H1 (cell line): ENCODE results near the gene ZBTB22. TPM values are rescaled to one million over a fixed set of nuclear protein-coding genes. Genes with fewer than 3 reads are reported as not detected.
"Not testable (repeated sequence)": the region's sequence is repeated elsewhere in the genome, so short reads cannot be mapped to it uniquely, and the experiment has no call there.

Experiments used
- CTCF ChIA-PET: fragments of 300-600 bp; sonication (Branson Sonifier 250); formaldehyde crosslinking; loops from one replicate; lab custom pipeline; 2021; ENCODE audit not compliant: partially characterized antibody; lab: Charles Lee
- POLR2A ChIA-PET: fragments of 300-600 bp; sonication (Branson Sonifier 250); formaldehyde crosslinking; loops from one replicate; lab custom pipeline; 2021; ENCODE audit warnings: inconsistent platforms; ENCODE audit not compliant: partially characterized antibody; lab: Charles Lee
- DNase-seq, 2 experiments: peaks; one replicate each; pipeline versions ENCODE4 v3.0.0 to v3.0.0-alpha.2; 2010 to 2022; ENCODE audit warnings: low spot score in 2 of 2, low read depth in 1 of 2, mixed read lengths in 1 of 2
- FAIRE-seq: peaks from 2 replicates; lab custom pipeline; 2011; peaks lifted over from hg19 to GRCh38; lab: Jason Lieb, UNC
- H2AFZ ChIP-seq: 2 replicates; pipeline ENCODE4 v1.8.1; 2012; ENCODE audit warnings: low read length, inconsistent platforms
- H2AK5ac ChIP-seq: 2 replicates; pipeline ENCODE4 v1.6.1; 2013; ENCODE audit warnings: low read depth, low read length
- H2BK120ac ChIP-seq: replicated peaks from 2 replicates; pipeline ENCODE3; 2013; ENCODE audit warnings: low read depth, low read length, inconsistent platforms
- H2BK12ac ChIP-seq: 2 replicates; pipeline ENCODE4 v1.6.1; 2013; ENCODE audit warnings: low read depth, low read length
- H2BK15ac ChIP-seq: 2 replicates; pipeline ENCODE4 v1.6.1; 2013; ENCODE audit warnings: low read length
- H2BK20ac ChIP-seq: 2 replicates; pipeline ENCODE4 v1.6.1; 2013; ENCODE audit warnings: low read length
- H2BK5ac ChIP-seq: 2 replicates; pipeline ENCODE4 v1.6.1; 2013; ENCODE audit warnings: low read depth, low read length
- H3K14ac ChIP-seq: 2 replicates; pipeline ENCODE4 v1.6.1; 2013; ENCODE audit warnings: inconsistent platforms; ENCODE audit not compliant: insufficient read length
- H3K18ac ChIP-seq: 2 replicates; pipeline ENCODE4 v1.6.1; 2013; ENCODE audit warnings: low read length; ENCODE audit errors: extremely low read depth
- H3K23ac ChIP-seq: 2 replicates; pipeline ENCODE4 v1.6.1; 2013; ENCODE audit warnings: inconsistent platforms; ENCODE audit not compliant: insufficient read length
- H3K23me2 ChIP-seq: 2 replicates; pipeline ENCODE4 v1.6.1; 2013; ENCODE audit warnings: low read depth, low read length
- H3K27ac ChIP-seq: 2 replicates; pipeline ENCODE4 v1.6.1; 2011; ENCODE audit warnings: low read depth, low read length, inconsistent platforms
- H3K27me3 ChIP-seq, 4 experiments: replicated peaks in 1 of 4; 1 replicate in 1 of 4; 2 replicates in 3 of 4; pipeline versions ENCODE4 v1.6.1 to v1.8.1; 2011 to 2013; ENCODE audit warnings: low read length in 3 of 4, mild to moderate bottlenecking in 3 of 4, inconsistent platforms in 2 of 4, mixed read lengths in 2 of 4, moderate library complexity in 1 of 4; ENCODE audit not compliant: control insufficient read depth in 3 of 4, insufficient read depth in 3 of 4; ENCODE audit errors: extremely low read depth in 1 of 4
- H3K36me3 ChIP-seq, 4 experiments: 2 replicates each; pipeline versions ENCODE4 v1.6.1 to v1.8.1; 2011 to 2013; ENCODE audit warnings: mild to moderate bottlenecking in 4 of 4, low read length in 3 of 4, moderate library complexity in 2 of 4, control low read depth in 1 of 4, inconsistent platforms in 1 of 4; ENCODE audit not compliant: insufficient read depth in 4 of 4, control insufficient read depth in 2 of 4
- H3K4ac ChIP-seq: replicated peaks from 2 replicates; pipeline ENCODE3; 2013; ENCODE audit warnings: low read length, low read depth, mixed read lengths, inconsistent platforms; ENCODE audit not compliant: insufficient read length
- H3K4me1 ChIP-seq, 4 experiments: replicated peaks in 1 of 4; 1 replicate in 1 of 4; 2 replicates in 3 of 4; pipeline versions ENCODE4 v1.6.1 to v1.8.1; 2011 to 2013; ENCODE audit warnings: low read length in 3 of 4, inconsistent platforms in 2 of 4, mixed read lengths in 1 of 4; ENCODE audit not compliant: insufficient read depth in 4 of 4, control insufficient read depth in 3 of 4
- H3K4me2 ChIP-seq, 2 experiments: 2 replicates each; pipeline versions ENCODE4 v1.6.1 to v1.8.1; 2011 to 2013; ENCODE audit warnings: low read depth in 2 of 2, low read length in 2 of 2, control low read depth in 1 of 2, inconsistent platforms in 1 of 2, mild to moderate bottlenecking in 1 of 2; ENCODE audit not compliant: insufficient read depth in 1 of 2
- H3K4me3 ChIP-seq, 4 experiments: fragments of 200-600, 300-600 bp in 1 of 4; sonication (generic), shearing (Covaris generic), sonication (Bioruptor Twin) in 1 of 4; 2 replicates each; pipeline versions ENCODE4 v1.5.1 to v1.8.1; 2011 to 2016; ENCODE audit warnings: low read length in 4 of 4, low read depth in 3 of 4, control low read depth in 2 of 4, inconsistent platforms in 2 of 4, mild to moderate bottlenecking in 2 of 4, mixed read lengths in 1 of 4, moderate library complexity in 1 of 4; ENCODE audit not compliant: insufficient read depth in 2 of 4; ENCODE audit errors: extremely low read depth in 1 of 4
- H3K56ac ChIP-seq: replicated peaks from 2 replicates; pipeline ENCODE3; 2013; ENCODE audit warnings: low read depth, mild to moderate bottlenecking, mixed read lengths, low read length, inconsistent platforms; ENCODE audit not compliant: insufficient read length
- H3K79me1 ChIP-seq: 2 replicates; pipeline ENCODE4 v1.6.1; 2013; ENCODE audit warnings: low read depth, low read length, control low read depth
- H3K79me2 ChIP-seq, 2 experiments: 2 replicates each; pipeline versions ENCODE4 v1.6.1 to v1.8.1; 2012 to 2013; ENCODE audit warnings: low read length in 2 of 2, mild to moderate bottlenecking in 2 of 2, inconsistent platforms in 1 of 2; ENCODE audit not compliant: insufficient read depth in 2 of 2, control insufficient read depth in 1 of 2
- H3K9ac ChIP-seq, 4 experiments: replicated peaks in 1 of 4; 1 replicate in 1 of 4; 2 replicates in 3 of 4; pipeline versions ENCODE4 v1.6.1 to v1.8.1; 2011 to 2013; ENCODE audit warnings: low read depth in 3 of 4, low read length in 3 of 4, control low read depth in 2 of 4, mild to moderate bottlenecking in 2 of 4, moderate library complexity in 2 of 4, inconsistent platforms in 1 of 4; ENCODE audit errors: extremely low read depth in 1 of 4
- H3K9me3 ChIP-seq, 2 experiments: 2 replicates each; pipeline versions ENCODE4 v1.6.1 to v1.8.1; 2012 to 2013; ENCODE audit warnings: mild to moderate bottlenecking in 2 of 2, moderate library complexity in 2 of 2, control low read depth in 1 of 2, inconsistent platforms in 1 of 2, low read depth in 1 of 2, low read length in 1 of 2, mixed read lengths in 1 of 2; ENCODE audit not compliant: insufficient read depth in 2 of 2
- H4K20me1 ChIP-seq, 2 experiments: replicated peaks in 1 of 2; 2 replicates each; pipeline versions ENCODE3 to v1.8.1; 2011 to 2013; ENCODE audit warnings: inconsistent platforms in 2 of 2, low read length in 2 of 2, mild to moderate bottlenecking in 1 of 2; ENCODE audit not compliant: insufficient read depth in 2 of 2, control insufficient read depth in 1 of 2
- H4K5ac ChIP-seq: 2 replicates; pipeline ENCODE4 v1.6.1; 2013; ENCODE audit warnings: low read length, low read depth, mixed read lengths, inconsistent platforms; ENCODE audit not compliant: insufficient read length
- H4K8ac ChIP-seq: 2 replicates; pipeline ENCODE4 v1.8.0; 2013; ENCODE audit warnings: mild to moderate bottlenecking, moderate library complexity, low read length, inconsistent platforms; ENCODE audit not compliant: insufficient read depth; ENCODE audit errors: extremely low read depth
- H4K91ac ChIP-seq: replicated peaks from 2 replicates; pipeline ENCODE3; 2013; ENCODE audit warnings: low read length, mixed read lengths, inconsistent platforms; ENCODE audit not compliant: insufficient read length
- WGBS, 2 experiments: shearing (Covaris generic) in 1 of 2; methylation state at CpG; one replicate each; pipeline versions ENCODE4 v1.1.6 to v1.1.7; 2013 to 2015; ENCODE audit warnings: low lambda C conversion rate in 2 of 2, mixed read lengths in 2 of 2, inconsistent platforms in 1 of 2, low coverage in 1 of 2, missing lambda C conversion rate in 1 of 2; ENCODE audit not compliant: insufficient replicate concordance in 2 of 2, insufficient coverage in 1 of 2, insufficient read length in 1 of 2; ENCODE audit errors: extremely low coverage in 1 of 2, missing lambda C conversion rate in 1 of 2; 5-methylcytosine and 5-hydroxymethylcytosine counted together
- polyA plus RNA-seq, 7 experiments: library from polyadenylated mRNA; depleted of rRNA in 3 of 7; stranded (reverse) in 5 of 7; unstranded in 2 of 7; fragments of >200 nt in 5 of 7; fragments of 200-250 nt in 2 of 7; gene quantifications; 1 replicate in 5 of 7; 2 replicates in 1 of 7; 4 replicates in 1 of 7; pipeline versions ENCODE4 v1.2.1 to v1.2.3, GENCODE V29; 2011 to 2013; ENCODE audit warnings: missing spikeins in 2 of 7, mixed read lengths in 2 of 7
- total RNA-seq: library from RNA; stranded (reverse); fragmentation: NEBNext Ultra II Directional; extraction: Animal tissue kit (Norgen Biotek cat#: 25700); gene quantifications from 2 replicates; pipeline ENCODE4 v1.2.1, GENCODE V29; 2021

ZBTB22 gene
- total and polyA plus RNA-seq, 2 of the 8 experiments (the other 6 are each of a cell fraction or from before 2014, with no cell fraction given) = 7.4 to 9.9 TPM

DNA sequence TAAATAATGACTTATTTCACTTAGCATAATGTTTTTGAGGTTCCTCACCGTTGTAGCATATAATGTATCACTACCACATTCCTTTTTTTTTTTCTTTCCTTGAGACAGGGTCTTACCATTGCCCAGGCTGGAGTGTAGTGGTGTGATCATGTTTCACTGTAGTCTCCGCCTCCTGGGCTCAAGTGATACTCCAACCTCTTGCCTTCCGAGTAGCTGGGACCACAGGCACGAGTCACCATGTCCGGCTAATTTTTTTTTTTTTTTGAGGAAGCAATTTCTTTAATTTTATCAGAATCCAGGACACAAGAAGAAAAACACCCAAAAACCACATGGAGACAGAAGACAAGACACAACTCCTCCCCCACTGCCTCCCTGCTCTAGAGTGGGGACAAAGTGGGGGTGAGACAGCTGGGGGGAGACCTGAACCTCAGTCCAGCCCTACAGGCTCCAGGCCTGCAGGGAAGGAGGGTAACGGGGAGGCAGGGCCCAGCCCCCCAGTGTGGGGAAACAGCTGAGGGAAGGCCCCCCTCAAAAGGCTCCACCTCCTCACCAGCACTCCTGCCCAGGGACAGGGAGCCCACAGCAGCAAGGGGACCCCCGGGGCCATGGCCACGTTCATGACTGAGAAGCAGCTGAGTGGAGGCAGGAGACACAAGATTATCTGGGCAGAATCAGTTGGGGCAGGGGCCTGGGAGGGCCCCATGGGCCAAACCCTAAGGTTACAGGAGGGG, 47.1 kb upstream of the ZBTB22 start:
- not testable (repeated sequence) for H4K20me1 ChIP-seq, H3K27me3 ChIP-seq, H3K79me1 ChIP-seq, H3K14ac ChIP-seq, H4K8ac ChIP-seq, H3K9me3 ChIP-seq, H3K56ac ChIP-seq, H2BK15ac ChIP-seq, H2BK120ac ChIP-seq, H3K4me3 ChIP-seq, H3K23ac ChIP-seq, H4K5ac ChIP-seq, H2AK5ac ChIP-seq, H3K23me2 ChIP-seq, H3K36me3 ChIP-seq, H3K9ac ChIP-seq, H3K27ac ChIP-seq, H2BK20ac ChIP-seq, H3K79me2 ChIP-seq, H2BK5ac ChIP-seq, DNase-seq, H3K4me1 ChIP-seq, H3K18ac ChIP-seq, H2BK12ac ChIP-seq, H4K91ac ChIP-seq, H3K4ac ChIP-seq, H2AFZ ChIP-seq
- ChIA-PET POLR2A (interaction anchor here (0.6 to 0.9 kb wide), 8 partner anchors 10 to 221 kb away, joined by 3 to 4 read pairs (median 3); no protein-coding TSS in a partner anchor), CTCF (interaction anchor here (0.6 to 2.5 kb wide), 8 partner anchors 10 to 597 kb away, joined by 3 to 11 read pairs (median 4); no protein-coding TSS in a partner anchor)
- peak; percentile 39 for FAIRE-seq
- H3K4me2 ChIP-seq = peak overlapping the region in 1 of 2 experiments; percentile 2; a peak in 1 of 4 replicates
- 33% methylated on average over 6 of the region's 8 CpGs; no CpG with 5 or more reads in 1 of the 2 experiments for WGBS, 2 experiments
